HG03442 (cell line): ENCODE data around the gene HEG1.
A peak's percentile ranks its signal among the peaks of the same experiment; 100 is the strongest.

Source experiments
- ATAC-seq: cut with Tn5 transposase; IDR thresholded peaks from one replicate; pipeline ENCODE4 v1.9.1; 2021; ENCODE audit warnings: mild to moderate bottlenecking, moderate library complexity; ENCODE audit not compliant: unreplicated experiment

The HEG1 gene

GRCh38 chr3:125072749-125073389 lies 17.1 kb upstream of the HEG1 start:
- no peak for ATAC-seq

- ATAC-seq = no peak
Observed at GRCh38 chr3:125072301-125072700, 16.5 kb upstream of the HEG1 start.

- ATAC-seq = no peak
Observed at GRCh38 chr3:125069968-125070745, 14.4 kb upstream of the HEG1 start.

GRCh38 chr3:125069452-125069851 lies 13.7 kb upstream of the HEG1 start:
- ATAC-seq = no peak

GRCh38 chr3:125068265-125068664 lies 12.5 kb upstream of the HEG1 start:
- ATAC-seq = no peak

GRCh38 chr3:125067225-125067624 lies 11.4 kb upstream of the HEG1 start:
- no peak for ATAC-seq

- ATAC-seq = no peak
Observed at GRCh38 chr3:125062904-125063618, 7.3 kb upstream of the HEG1 start.

- no peak for ATAC-seq
Observed at GRCh38 chr3:125061646-125062045, 5.8 kb upstream of the HEG1 start.

- no peak for ATAC-seq
Observed at GRCh38 chr3:125061170-125061569, 5.4 kb upstream of the HEG1 start.

- ATAC-seq = no peak
Observed at GRCh38 chr3:125059488-125060245, 3.9 kb upstream of the HEG1 start.

GRCh38 chr3:125058959-125059358 lies 3.2 kb upstream of the HEG1 start:
- ATAC-seq = no peak

GRCh38 chr3:125058529-125058928 lies 2.7 kb upstream of the HEG1 start:
- ATAC-seq = no peak

- no peak for ATAC-seq
Observed at GRCh38 chr3:125057186-125057850, 1.5 kb upstream of the HEG1 start.

GRCh38 chr3:125055331-125055912 lies 375 bp downstream of the HEG1 start:
- peak; percentile 17 for ATAC-seq

- ATAC-seq = no peak
Observed at GRCh38 chr3:125054449-125055329, 1.1 kb downstream of the HEG1 start.

- no peak for ATAC-seq
Observed at GRCh38 chr3:125054062-125054448, 1.7 kb downstream of the HEG1 start.

GRCh38 chr3:125053304-125053699 lies 2.5 kb downstream of the HEG1 start:
- no peak for ATAC-seq

- no peak for ATAC-seq
Observed at GRCh38 chr3:125052624-125053303, 3.0 kb downstream of the HEG1 start.
